HTR-8/SVneo (cell line): ENCODE data around the gene EDA.

Experiments used
- DNase-seq: peaks from one replicate; pipeline ENCODE4 v3.0.0; 2011; ENCODE audit warnings: low spot score, mixed read lengths; ENCODE audit not compliant: insufficient read length
- FAIRE-seq: peaks from 2 replicates; lab custom pipeline; 2011; peaks lifted over from hg19 to GRCh38; lab: Jason Lieb, UNC

The EDA gene

GRCh38 chrX:70049406-70049805 is 433.5 kb downstream of the EDA start:
- DNase-seq = no peak
- no peak for FAIRE-seq

DNA sequence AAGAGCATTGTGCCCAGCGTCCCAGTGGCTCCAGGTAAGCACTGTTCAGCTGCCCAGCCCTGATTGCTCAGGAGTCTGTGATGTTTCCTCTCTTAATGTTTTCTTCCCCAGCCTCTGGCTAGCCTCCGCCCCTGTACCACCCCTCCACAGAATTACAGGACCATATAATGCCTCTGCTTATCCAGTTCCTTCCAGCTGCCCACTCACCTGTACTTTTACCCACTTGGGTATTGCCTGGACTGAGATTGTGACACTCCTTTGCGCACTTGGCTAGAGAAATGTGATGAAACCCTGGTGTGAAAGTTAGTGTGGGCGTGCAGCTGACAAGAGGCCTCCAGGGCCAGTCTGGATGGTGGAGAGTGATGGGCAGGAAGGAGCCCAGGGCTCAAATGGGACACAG is 434.0 kb downstream of the EDA start, which contains the start of gene AWAT2:
TSS of gene AWAT2 (minus strand) at position 14 of the 400 bp plus-strand sequence. CDS start at position 8, 6 bp downstream.
- DNase-seq (no peak), FAIRE-seq (peak; percentile 9)

GRCh38 chrX:70052895-70053615 is 437.1 kb downstream of the EDA start:
- no peak for DNase-seq
- FAIRE-seq = no peak

DNA sequence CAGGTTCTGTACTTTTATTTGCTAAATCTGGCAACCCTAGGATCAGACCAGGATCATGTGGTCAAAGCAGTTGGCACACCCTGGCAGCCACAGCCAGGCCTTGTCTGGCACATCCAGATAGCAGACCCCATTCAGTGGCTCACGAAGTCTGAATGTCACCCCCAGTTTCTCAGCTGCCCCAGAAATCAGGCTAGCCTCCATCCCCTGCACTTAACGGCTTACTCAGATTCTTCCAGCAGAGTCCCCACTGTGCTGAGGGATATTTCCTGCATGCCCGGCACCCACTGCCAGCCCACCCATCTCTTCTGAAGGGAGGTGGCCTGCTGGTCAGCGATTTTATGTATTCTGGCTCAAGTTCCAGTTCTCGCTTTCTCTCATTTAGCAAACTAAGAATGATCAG is 438.5 kb downstream of the EDA start:
- FAIRE-seq = no peak
- DNase-seq = no peak

GRCh38 chrX:70062076-70062475 is 446.2 kb downstream of the EDA start, which contains the start of gene OTUD6A:
OTUD6A (plus strand) TSS chrX:70062457; CDS start chrX:70062525, 68 bp downstream.
- FAIRE-seq = no peak
- DNase-seq = no peak

DNA sequence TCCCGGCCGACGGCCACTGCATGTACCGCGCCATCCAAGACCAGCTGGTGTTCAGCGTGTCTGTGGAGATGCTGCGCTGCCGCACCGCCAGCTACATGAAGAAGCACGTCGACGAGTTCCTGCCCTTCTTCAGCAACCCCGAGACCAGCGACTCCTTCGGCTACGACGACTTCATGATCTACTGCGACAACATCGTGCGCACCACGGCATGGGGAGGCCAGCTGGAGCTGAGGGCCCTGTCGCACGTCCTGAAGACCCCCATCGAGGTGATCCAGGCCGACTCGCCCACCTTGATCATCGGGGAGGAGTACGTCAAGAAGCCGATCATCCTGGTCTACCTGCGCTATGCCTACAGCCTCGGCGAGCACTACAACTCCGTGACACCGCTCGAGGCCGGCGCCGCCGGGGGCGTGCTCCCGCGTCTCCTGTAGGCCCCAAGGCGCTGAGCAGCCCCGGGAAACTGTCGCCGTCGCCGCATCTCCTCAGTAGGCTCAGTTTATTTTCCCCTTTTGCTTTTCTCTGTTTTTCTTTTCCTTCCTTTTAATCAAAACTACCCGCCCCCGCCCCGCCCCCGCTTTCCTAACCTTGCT is 447.1 kb downstream of the EDA start:
- DNase-seq (no peak), FAIRE-seq (no peak)

DNA sequence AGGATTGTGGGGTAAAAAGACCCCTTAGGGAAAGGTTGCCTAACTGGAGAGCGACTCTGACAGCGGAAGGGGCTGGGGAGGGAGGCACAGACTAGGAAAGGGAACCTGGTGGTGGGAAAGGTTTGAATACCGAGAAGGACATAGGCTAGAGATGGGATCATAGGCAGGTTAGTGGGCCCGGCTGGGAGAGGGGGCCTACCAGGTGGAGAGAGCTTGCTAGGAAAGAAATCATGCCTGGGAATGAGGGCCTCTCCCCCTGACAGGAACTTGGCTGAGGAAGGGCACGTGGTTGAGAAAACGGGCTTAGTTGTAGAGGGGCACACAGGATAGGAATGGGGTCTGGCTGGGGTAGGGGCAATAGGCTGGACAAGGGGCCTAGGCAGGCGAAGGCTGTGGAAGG is 450.7 kb downstream of the EDA start:
- no peak for FAIRE-seq

DNA sequence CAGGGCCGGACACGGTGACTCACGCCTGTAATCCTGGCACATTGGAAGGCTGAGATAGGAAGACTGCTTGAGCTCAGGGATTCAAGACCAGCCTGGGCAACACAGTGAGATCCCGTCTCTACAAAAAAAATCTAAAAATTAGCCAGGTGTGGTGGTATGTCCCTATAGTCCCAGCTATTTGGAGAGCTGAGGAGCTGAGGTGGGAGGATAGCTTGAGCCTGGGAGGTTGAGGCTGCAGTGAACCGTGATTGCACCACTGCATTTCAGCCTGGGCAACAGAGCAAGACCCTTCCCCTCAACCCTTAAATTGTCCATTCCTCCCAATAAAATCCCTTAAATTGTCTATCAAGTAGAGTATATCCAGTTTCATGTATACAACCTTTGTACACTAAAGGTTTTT is 463.4 kb downstream of the EDA start:
- FAIRE-seq = no peak

More for the DNA sequence above, 450.7 kb downstream of the EDA start:
- no peak for DNase-seq

DNA sequence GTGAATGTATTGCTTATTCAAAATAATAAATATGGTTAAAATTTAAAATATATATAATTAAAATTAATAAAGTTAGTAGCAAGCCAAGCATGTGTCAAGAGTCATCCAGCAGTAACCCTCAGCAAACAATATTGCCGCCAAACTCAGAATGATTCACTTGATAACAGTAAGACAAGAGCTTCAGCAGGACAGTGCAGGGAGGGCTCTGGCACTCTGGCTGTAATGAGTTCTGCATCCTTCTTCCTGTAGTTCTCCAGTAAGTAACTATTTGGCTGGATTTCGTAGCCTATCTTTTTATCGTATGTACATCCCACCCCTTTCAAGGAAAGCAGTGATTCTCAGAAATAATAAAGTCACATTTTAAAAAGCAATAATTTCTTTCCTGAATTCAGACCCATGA is 464.0 kb downstream of the EDA start:
- no peak for FAIRE-seq

More for the DNA sequence above, 463.4 kb downstream of the EDA start:
- no peak for DNase-seq

GRCh38 chrX:70082723-70083122 is 466.8 kb downstream of the EDA start:
- DNase-seq (no peak), FAIRE-seq (no peak)

More for the DNA sequence above, 464.0 kb downstream of the EDA start:
- no peak for DNase-seq

DNA sequence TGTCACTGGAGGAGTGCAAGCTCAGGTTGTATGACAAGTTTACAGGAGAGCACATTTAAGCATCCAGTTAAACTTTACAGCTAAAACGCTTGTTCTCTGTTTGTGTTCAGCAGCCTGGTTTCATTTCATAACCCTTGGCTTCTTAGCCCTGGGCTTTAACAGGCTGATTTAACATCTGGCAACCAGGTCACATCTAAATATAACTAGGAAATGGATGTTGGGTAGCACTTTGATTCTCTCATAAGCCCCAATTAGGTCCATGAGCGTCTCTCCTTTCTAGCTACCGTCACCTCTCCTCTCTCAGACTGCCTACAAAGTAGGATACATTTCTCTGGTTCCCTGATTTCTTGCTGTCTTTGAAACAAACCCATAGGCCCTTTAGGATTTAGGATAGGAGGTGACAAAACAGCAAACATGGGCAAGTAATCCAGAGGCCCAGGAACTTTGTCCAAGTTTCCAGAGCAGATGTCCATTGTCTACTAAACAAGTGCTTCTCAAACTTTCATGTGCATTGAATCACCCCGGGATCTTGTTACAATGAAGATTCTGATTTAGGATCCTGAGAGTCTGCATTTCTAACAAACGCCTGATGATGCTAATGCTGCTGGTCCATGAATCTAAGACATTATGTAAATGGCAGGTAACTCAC is 468.8 kb downstream of the EDA start:
- FAIRE-seq = no peak
- DNase-seq = no peak

DNA sequence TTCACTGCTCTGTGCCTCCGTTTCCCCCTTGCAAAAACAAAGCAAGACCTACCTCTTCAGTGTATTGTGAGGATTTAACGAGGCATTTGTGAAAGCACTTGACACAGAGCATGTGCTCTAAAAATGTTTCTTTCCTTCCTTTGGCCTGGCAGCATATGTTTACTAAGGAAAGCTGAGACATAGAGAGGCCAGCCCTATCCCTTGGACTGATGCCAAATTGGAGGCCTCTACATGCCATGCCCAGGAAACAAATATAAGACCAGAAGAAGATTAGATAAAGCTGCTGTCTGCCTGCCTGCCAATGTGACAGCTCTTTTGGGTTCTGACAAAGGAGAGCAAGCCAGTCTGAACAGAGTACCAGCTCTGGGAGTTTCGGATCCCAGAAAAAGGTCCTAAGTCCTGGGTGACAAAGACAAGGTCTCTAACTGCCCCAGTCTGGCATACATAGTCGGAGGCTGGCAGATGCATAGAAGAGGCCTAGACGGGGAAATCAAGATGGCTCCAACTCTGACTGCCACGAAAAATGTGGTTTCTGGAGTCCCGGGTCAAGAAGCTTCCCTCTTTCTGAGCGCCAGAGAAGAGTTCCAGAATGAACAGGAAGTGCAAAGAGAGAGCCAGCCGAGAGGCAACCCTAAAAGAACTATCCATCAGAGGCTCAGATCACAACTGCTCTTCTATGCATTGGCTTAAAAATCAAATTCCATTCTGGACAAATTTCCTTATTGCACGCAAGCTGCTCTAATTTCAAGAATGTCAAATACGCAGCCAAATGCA is 472.1 kb downstream of the EDA start:
- DNase-seq = no peak
- FAIRE-seq = no peak

- no peak for FAIRE-seq
Observed at GRCh38 chrX:70088751-70089150, 472.8 kb downstream of the EDA start.

More at GRCh38 chrX:70088751-70089150, 472.8 kb downstream of the EDA start:
- no peak for DNase-seq
